ENCODE results near the gene ATP12A. TPM values are rescaled to one million over a fixed set of nuclear protein-coding genes. Genes with fewer than 3 reads are reported as not detected.

The ATP12A gene
- total RNA-seq, 1 experiment from 2014 or later = 0.40 TPM

- Mint-ChIP-seq H3K27me3 (ENCODE audit: unreplicated experiment) (peaks cover 31% of the 10 kb centered on the region), H3K4me3 (ENCODE audit: low read depth, unreplicated experiment) (no peak overlapping the region), H3K27ac (ENCODE audit: unreplicated experiment) (no peak overlapping the region), H3K4me1 (ENCODE audit: low read depth, unreplicated experiment) (no peaks in the 10 kb centered on the region), H3K9me3 (ENCODE audit: low read depth, unreplicated experiment) (no peaks in the 10 kb centered on the region), H3K36me3 (ENCODE audit: insufficient read depth, unreplicated experiment) (no peaks in the 10 kb centered on the region)
- no TSS peak for BruUV-seq (replicated peaks)
- CTCF ChIA-PET = interaction anchor here (0.6 kb wide), 1 partner anchor 73 kb away, joined by 3 read pairs; no protein-coding TSS in a partner anchor
- TF ChIP-seq CTCF (IDR thresholded peaks at IDR 0.05; ENCODE audit: unreplicated experiment) = no peak
- intact Hi-C loops (cut with micrococcal nuclease; ENCODE audit: unreplicated experiment) = no loop called here
- no peak for DNase-seq
These were observed 38.2 kb downstream of the ATP12A start for GRCh38 chr13:24718192-24718965.

GRCh38 chr13:24719139-24719538 lies 38.9 kb downstream of the ATP12A start:
- CTCF ChIA-PET = no interaction called here
- no TSS peak for BruUV-seq (replicated peaks)
- TF ChIP-seq CTCF (IDR thresholded peaks at IDR 0.05; ENCODE audit: unreplicated experiment) = no peak
- Mint-ChIP-seq H3K27ac (ENCODE audit: unreplicated experiment) (no peak overlapping the region), H3K4me1 (ENCODE audit: low read depth, unreplicated experiment) (no peaks in the 10 kb centered on the region), H3K36me3 (ENCODE audit: insufficient read depth, unreplicated experiment) (no peaks in the 10 kb centered on the region), H3K27me3 (ENCODE audit: unreplicated experiment) (peaks cover 33% of the 10 kb centered on the region), H3K4me3 (ENCODE audit: low read depth, unreplicated experiment) (no peak overlapping the region), H3K9me3 (ENCODE audit: low read depth, unreplicated experiment) (no peaks in the 10 kb centered on the region)
- DNase-seq = no peak
- intact Hi-C loops (cut with micrococcal nuclease; ENCODE audit: unreplicated experiment) = no loop called here

GRCh38 chr13:24723206-24723605 lies 43.0 kb downstream of the ATP12A start:
- Mint-ChIP-seq H3K36me3 (ENCODE audit: insufficient read depth, unreplicated experiment) (no peaks in the 10 kb centered on the region), H3K27me3 (ENCODE audit: unreplicated experiment) (peaks cover 57% of the 10 kb centered on the region), H3K4me1 (ENCODE audit: low read depth, unreplicated experiment) (no peaks in the 10 kb centered on the region), H3K27ac (ENCODE audit: unreplicated experiment) (no peak overlapping the region), H3K4me3 (ENCODE audit: low read depth, unreplicated experiment) (no peak overlapping the region), H3K9me3 (ENCODE audit: low read depth, unreplicated experiment) (no peaks in the 10 kb centered on the region)
- no peak for TF ChIP-seq CTCF (IDR thresholded peaks at IDR 0.05; ENCODE audit: unreplicated experiment)
- CTCF ChIA-PET = no interaction called here
- DNase-seq = no peak
- intact Hi-C loops (cut with micrococcal nuclease; ENCODE audit: unreplicated experiment) = no loop called here
- BruUV-seq (replicated peaks) = no TSS peak

- Mint-ChIP-seq H3K36me3 (ENCODE audit: insufficient read depth, unreplicated experiment) (no peaks in the 10 kb centered on the region), H3K27me3 (ENCODE audit: unreplicated experiment) (peaks cover 48% of the 10 kb centered on the region), H3K9me3 (ENCODE audit: low read depth, unreplicated experiment) (no peaks in the 10 kb centered on the region), H3K27ac (ENCODE audit: unreplicated experiment) (no peak overlapping the region), H3K4me1 (ENCODE audit: low read depth, unreplicated experiment) (no peaks in the 10 kb centered on the region), H3K4me3 (ENCODE audit: low read depth, unreplicated experiment) (no peak overlapping the region)
- intact Hi-C loops (cut with micrococcal nuclease; ENCODE audit: unreplicated experiment) = loop anchor here (5.0 kb wide), 1 partner anchor 407 kb away; no protein-coding TSS in a partner anchor
- CTCF ChIA-PET = interaction anchor here (1.1 to 1.4 kb wide), 2 partner anchors 41 to 119 kb away, joined by 3 read pairs; no protein-coding TSS in a partner anchor
- no TSS peak for BruUV-seq (replicated peaks)
- TF ChIP-seq CTCF (IDR thresholded peaks at IDR 0.05; ENCODE audit: unreplicated experiment) = no peak
- DNase-seq = no peak
These were observed 44.5 kb downstream of the ATP12A start for GRCh38 chr13:24724714-24725113.
